T-helper 1 cell (primary cell): ENCODE measurements around the gene GLIPR2.
"Not testable (repeated sequence)": the region's sequence is repeated elsewhere in the genome, so short reads cannot be mapped to it uniquely, and the experiment has no call there.

Source experiments
- DNase-seq, 5 donors: peaks; one replicate each; pipeline ENCODE4 v3.0.0-alpha.2; 2012 to 2020
- total RNA-seq, 4 donors: gene quantifications; one replicate each; lab custom pipeline; 2026; lab: John Stamatoyannopoulos, UW

The GLIPR2 gene, protein sequence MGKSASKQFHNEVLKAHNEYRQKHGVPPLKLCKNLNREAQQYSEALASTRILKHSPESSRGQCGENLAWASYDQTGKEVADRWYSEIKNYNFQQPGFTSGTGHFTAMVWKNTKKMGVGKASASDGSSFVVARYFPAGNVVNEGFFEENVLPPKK
- 43.4 to 54.3 (median 49.3) reads per million in 4 donors for total RNA-seq

- peak; percentile 63 to 82 (median 68) for DNase-seq
Measured at GRCh38 chr9:36136272-36136893, at the start of gene GLIPR2. GLIPR2 (plus strand) TSS chr9:36136733; CDS start chr9:36136779, 46 bp downstream.

DNA sequence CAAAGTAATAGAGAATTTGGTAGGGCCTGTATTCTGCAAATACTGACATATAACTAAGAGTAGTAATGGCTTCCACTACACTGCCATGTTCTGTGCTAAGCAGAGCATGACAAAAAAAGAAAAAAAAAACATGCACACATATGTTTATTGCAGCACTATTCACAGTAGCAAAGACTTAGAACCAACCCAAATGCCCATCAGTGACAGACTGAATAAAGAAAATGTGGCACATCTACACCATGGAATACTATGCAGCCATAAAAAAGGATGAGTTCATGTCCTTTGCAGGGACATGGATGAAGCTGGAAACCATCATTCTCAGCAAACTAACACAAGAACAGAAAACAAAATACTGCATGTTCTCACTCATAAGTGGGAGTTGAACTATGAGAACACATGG is 49.5 kb upstream of the GLIPR2 start:
- not testable (repeated sequence) for DNase-seq

- DNase-seq: no peak
Measured at GRCh38 chr9:36088020-36088419, 48.5 kb upstream of the GLIPR2 start.

- no peak for DNase-seq
Measured at GRCh38 chr9:36091026-36091953, 45.2 kb upstream of the GLIPR2 start.

DNA sequence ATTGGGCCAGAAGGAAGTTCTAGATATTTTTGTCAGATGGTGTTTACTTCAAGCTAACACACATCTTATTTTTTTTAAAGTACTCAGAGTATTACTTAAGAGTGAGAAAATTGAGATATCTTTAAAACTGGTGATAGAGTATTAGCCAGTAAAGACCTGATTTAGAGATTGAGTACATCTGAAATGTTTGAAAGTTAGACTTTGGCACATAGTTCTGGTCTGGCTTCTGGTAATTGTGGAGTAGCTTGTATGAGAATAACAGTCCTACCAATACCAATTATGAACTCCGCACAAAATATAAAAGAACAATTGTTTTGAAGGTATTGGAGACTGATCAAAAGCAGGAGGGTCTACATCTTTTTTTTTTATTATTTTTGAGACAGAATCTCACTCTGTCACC is 44.5 kb upstream of the GLIPR2 start:
- DNase-seq: no peak

- DNase-seq: peak in 2 of 5 donors; percentile 10 to 86
Measured at GRCh38 chr9:36092509-36093215, 43.9 kb upstream of the GLIPR2 start.

- no peak for DNase-seq
Measured at GRCh38 chr9:36093384-36093783, 43.1 kb upstream of the GLIPR2 start.

- no peak for DNase-seq
Measured at GRCh38 chr9:36099718-36100117, 36.8 kb upstream of the GLIPR2 start.

DNA sequence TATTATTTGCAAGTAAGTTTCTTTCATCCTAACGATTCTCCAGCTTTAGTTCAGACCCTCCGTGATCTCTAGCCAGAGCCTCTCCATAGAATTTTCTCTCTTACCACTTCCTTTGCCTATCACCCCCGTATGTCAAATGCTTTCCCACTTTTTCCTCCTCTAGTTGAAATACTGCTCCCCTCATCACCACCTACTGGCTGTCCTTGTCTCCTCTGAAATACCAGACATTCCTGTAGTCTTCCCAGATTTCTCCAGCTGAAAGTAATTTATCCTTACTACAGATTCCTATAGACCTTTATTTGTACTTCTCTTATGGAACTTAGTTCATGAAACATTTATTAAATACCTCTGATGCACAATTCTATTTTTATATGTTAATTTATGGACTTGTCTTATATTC is 36.0 kb upstream of the GLIPR2 start:
- no peak for DNase-seq

DNA sequence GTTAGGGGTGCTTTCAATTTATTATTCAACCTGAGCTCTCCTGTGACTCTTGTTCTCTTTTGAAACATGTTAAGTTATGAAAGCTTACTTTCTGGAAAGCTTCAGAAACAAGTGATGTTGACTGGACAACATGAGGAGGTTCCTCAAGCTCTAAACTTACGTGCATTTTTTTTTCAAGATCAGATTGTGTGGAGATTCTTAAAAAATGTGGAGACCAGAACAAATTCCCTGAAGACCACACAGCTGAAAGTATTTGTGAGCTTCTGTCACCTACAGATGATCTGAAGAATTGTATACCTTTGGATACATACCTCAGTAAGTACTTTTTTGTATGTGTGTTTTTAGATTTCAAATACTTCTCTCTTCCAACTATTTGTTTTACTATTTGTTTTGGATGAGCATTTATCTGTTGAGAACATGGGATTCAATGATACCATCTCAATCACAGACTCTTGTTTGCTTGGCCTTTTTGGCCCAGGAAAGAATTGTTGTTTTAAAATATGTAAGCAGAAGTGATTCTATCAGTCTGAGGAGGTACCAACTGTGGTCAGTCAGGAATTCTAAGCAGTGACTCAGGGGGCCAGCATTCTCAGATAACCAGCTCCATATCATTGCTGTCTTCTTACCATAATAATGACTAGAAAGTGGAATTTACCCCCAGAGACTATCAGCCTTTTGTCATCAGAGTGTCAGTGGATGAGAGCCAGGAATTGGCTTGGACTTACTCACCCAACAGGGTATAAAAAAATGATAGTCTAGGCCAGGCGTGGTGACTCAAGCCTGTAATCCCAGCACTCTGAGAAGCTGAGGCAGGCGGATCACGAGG is 34.4 kb upstream of the GLIPR2 start:
- DNase-seq: no peak

DNA sequence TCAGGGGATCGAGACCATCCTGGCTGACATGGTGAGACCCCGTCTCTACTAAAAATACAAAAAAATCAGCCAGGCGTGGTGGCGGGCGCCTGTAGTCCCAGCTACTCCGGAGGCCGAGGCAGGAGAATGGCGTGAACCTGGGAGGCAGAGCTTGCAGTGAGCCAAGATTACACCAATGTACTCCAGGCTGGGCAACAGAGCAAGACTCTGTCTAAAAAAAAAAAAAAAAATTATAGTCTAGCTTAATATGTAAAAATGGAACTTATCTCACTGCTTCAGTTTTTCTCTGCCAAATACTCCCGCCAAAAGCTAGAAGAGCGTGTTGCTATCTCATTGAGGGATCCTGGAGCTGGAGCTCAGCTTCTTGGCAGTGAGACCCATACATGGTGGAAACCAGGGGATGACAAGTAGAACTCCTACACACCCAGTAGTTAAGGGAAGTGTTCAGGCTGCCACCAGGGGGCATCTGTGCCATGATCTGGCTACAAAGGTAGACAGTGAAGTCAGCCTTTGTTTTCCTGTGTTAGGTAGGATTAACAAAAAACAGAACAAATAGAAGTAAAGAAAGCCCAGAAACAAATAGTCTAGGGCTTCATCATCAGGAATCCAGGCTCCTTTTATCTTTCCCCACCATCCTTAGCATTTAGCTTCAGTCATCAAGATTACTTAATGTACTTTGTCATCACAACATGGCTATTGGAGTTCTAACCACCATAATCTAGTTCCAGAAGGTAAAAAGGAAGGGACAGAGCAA is 33.6 kb upstream of the GLIPR2 start:
- peak; percentile 66 to 84 (median 77) for DNase-seq

DNA sequence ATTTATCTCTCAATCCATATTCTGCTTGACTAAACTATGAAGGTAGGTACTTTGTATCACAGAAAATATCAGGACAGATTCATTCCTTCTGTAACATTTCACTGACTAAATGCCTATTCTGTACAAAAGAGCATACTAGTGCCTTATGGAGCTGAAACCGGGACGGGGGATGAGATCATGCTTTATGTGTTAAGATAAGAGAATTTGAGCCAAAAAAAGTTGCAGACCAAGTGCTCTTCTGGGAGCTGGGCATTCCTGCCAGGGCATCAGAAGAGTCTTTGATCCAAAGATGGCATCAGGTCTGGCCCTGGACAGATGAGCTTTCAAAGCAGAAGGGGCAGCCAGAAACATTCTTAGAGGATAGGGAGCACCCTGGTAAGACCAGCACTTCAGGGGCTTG is 27.5 kb upstream of the GLIPR2 start:
- DNase-seq: no peak

DNA sequence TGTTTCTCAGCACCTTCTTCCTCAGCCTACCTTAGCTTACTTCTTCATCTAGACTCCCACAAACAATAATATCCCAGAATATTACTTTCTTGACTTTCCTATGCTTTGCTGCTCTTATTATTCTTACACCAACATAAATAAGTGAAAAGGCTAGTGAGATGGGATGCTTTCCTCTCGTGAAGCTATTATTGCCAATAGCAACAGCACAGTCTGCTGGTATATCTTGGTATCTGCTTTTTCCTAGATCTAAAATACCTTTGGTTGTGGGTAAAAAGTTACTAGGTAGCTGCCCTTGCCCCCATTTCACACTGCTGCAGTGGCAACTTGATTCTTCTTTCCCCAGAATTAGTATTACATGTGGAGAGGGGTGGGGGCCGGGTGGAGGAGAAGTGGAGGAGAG is 26.1 kb upstream of the GLIPR2 start:
- no peak for DNase-seq

DNA sequence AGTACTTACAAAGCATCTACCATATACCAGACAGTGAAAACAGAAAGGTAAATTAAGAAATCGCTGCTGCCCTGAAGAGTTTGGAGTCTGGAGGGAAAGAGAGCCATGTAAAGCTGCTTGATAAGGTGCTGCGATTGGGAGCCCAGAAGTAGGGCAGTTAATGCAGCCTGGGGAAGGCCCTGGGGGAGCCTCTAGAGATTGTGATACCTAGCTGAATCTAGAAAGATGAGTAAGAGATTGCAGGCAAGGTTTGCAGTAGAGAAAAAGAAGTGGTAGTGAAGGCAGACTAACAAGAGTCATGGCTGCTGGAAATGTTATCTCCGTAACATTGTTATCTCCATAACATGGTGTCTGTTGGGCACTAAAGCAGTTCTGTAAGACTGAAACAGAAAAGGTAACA is 24.0 kb upstream of the GLIPR2 start:
- DNase-seq: no peak

- DNase-seq: no peak
Measured at GRCh38 chr9:36113999-36114398, 22.5 kb upstream of the GLIPR2 start.

- DNase-seq: no peak
Measured at GRCh38 chr9:36116593-36116992, 19.9 kb upstream of the GLIPR2 start.

- no peak for DNase-seq
Measured at GRCh38 chr9:36118201-36118600, 18.3 kb upstream of the GLIPR2 start.

DNA sequence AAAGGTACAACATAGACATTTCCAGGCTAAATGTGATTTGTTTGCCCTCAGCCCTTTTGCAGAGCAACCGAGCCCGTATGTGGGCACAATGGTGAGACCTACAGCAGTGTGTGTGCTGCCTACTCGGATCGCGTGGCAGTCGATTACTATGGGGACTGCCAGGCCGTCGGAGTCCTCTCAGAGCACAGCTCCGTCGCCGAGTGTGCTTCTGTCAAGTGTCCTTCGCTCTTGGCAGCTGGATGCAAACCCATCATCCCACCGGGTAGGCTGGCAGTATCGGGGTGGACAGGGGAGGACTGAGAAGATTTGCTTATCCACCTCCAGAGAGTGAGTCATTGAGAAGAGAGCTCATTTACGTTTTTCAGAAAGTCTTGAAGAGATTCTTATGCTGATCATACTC is 17.8 kb upstream of the GLIPR2 start:
- DNase-seq: no peak

- no peak for DNase-seq
Measured at GRCh38 chr9:36119476-36119875, 17.1 kb upstream of the GLIPR2 start.

GRCh38 chr9:36120705-36121104 is 15.8 kb upstream of the GLIPR2 start:
- DNase-seq: no peak

DNA sequence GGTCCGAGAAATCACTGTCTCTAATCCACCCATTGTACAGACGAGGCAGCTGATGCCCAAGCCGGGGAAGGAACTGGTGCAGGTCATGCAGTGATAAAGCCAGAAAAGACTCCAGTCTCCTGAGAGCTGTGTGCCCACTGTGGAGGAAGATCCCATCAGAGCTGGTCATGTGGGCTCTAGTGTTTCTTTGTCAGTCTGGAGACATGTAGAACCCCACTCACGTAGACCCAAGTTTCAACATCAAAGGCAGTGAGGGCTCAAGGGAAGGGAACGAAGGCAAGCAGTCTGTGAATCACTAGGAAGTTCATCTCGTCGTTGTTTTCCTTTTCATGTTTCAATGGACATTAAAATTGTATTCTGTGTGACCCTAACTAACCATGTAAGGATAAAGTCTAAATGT is 14.6 kb upstream of the GLIPR2 start:
- no peak for DNase-seq
